HG03378 (cell line): ENCODE measurements around the gene HHAT.

ENCODE experiments used
- ATAC-seq: cut with Tn5 transposase; IDR thresholded peaks from one replicate; pipeline ENCODE4 v1.9.1; 2021; ENCODE audit warnings: mild to moderate bottlenecking, moderate library complexity; ENCODE audit not compliant: unreplicated experiment

Gene HHAT

DNA sequence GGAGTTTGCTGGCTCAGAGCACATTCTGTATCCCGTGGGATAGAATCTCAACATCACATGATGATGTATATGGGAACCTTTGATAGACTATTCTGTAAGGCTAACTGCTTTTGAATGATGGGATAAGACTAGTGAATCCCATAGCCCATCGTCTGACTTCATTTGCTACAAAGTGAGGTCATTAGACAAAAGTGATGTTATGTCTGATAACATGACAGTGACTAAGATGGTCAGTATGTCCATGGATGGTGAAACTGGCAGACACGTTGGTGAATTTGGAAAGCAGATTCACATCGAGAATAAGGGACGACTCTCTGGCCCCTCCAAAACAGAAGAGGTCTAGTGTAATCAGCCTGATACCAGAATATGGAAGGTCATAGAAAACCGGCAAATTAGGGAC, 108.4 kb downstream of the HHAT start:
- no peak for ATAC-seq

GRCh38 chr1:210437781-210438180, 109.1 kb downstream of the HHAT start:
- ATAC-seq: no peak

GRCh38 chr1:210438928-210439841, 110.5 kb downstream of the HHAT start:
- ATAC-seq: no peak

DNA sequence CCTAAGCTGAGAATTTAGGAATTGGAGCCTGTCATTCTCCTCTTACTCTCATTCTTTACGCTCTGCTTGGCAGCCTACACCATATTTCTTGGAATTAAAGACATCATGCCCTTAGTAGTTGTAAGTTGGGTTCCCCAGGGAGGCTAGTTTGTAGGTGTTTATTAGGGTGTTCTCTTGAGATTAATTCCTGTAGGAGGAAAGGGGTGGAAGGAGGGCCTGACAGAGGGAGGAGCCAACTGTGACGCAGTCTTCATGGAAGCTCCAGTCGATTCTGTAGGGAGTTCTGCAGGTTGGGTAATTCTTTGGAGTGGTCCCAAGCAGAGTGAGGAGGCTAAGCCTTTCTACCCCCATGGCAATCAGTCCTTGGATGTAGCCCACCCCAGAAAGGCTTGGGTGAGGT, 111.4 kb downstream of the HHAT start:
- no peak for ATAC-seq

DNA sequence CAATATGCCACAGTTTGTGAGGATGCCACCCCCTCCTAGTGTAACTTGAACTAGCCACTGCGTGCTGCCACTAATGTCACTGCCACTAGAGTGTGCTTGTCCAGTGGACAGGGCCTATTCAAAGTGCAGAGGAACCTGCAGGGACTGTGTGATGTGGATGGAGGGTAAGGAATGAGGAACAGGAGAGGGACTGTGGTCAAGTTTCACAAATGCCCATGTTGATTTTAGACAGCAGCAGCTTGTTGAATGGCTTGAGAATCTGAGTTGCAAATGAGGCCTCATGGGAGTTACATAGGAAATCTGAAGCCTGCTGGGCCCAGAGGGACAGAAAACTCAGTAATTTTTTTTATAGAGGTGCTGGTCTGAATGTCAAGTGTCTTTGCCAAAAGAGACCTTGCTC, 112.3 kb downstream of the HHAT start:
- no peak for ATAC-seq

DNA sequence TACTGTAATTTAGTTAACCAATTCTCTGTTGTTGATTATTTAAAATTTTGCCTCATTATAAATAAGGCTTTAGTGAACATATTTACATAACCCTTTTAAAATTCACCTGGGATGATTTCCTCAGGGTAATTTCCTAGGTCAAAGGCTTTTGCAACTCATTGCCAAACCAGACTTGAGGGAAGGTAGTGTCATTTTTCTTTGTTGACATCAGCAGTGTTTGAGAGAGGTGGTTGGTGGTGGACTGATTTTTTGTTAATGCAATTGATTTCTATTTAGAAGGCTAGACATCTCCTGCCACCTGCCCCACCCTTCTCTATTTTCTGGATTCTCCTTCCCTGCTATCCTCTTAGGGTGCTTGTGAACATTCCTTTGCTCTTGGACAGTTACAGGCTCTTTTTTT, 116.8 kb downstream of the HHAT start:
- ATAC-seq: no peak

GRCh38 chr1:210445931-210446330, 117.2 kb downstream of the HHAT start:
- no peak for ATAC-seq

DNA sequence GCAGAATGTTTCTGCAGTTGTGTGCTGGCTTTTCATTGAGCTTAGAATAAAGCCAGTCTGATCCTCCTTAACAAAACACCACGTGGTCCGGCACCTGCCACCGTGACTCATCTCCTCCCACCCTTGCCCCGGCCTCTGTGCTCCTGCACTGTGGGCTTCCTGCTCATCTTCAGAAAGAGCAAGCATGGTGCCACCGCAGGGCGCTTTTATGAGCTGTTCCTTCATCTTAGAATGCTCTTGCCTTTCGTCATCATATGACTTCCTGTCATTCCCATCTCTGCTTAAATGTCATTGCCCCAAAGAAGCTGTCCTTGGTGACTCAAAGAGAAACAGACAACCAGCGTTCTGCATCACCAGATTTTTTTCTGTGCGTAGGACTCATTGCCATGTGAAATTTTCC, 117.8 kb downstream of the HHAT start:
- no peak for ATAC-seq

- ATAC-seq: no peak
These were observed 118.9 kb downstream of the HHAT start for GRCh38 chr1:210447456-210448057.

DNA sequence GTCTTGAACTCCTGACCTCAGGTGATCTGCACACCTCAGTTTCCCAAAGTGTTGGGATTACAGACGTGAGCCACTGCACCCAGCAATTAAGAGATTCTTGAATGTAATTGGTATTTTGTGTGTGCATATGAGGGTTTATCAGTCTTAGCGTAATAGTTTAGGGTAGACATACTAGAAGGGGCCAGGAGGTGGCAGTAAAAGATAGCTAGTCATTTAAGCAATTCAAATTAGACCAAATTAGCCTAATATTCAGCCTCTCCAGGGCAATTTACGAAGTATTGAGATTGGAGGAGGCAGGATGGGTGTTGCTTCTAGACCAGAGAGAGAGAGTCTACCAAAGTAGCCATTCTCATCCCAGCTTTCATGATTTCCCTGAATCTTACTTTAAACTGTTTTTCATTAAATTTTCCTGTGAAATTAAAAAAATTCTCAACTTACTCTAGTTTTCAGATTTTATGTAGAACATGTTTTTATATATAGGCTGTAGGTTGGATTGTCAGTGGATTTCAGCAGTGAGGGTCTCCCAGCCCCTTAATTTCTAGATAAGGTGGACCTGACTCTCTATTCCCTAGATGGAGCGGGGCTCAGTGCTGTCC, 119.7 kb downstream of the HHAT start:
- no peak for ATAC-seq

DNA sequence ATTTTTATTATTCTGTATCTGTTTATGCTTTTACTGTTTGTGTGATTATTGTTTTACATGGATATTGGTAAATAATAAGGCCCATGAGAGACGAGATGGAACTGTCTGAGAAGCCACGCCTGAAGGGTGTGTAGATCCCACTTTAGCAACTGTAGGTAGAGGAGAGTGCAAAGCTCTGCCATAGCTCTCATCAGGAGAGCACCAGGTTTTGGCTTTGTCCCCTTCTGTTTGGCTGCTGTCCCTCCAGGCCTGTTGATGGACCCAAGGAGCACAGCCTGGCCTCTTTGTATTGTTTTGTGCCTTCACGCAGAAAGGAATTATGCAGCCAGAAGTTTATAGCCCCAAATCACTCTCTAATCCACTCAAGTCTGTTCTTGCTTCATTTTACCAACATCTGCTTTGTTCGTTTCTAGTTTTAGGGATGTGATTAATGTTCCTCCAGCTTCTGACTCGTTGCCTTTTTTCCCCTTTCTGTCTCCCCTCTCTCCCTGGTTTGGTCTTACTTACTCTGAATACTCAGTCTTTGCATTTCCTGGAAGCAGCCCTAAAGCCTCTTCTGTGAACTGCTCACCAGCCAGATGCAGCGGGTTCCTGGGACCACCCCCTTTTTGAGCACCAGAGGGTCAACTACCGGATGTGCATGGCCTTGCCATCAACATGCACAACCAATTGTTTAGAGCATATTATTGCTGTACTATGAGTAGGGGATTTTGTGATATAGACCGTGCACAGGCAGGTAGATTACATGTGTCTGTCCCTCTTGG, 127.3 kb downstream of the HHAT start:
- ATAC-seq: no peak

DNA sequence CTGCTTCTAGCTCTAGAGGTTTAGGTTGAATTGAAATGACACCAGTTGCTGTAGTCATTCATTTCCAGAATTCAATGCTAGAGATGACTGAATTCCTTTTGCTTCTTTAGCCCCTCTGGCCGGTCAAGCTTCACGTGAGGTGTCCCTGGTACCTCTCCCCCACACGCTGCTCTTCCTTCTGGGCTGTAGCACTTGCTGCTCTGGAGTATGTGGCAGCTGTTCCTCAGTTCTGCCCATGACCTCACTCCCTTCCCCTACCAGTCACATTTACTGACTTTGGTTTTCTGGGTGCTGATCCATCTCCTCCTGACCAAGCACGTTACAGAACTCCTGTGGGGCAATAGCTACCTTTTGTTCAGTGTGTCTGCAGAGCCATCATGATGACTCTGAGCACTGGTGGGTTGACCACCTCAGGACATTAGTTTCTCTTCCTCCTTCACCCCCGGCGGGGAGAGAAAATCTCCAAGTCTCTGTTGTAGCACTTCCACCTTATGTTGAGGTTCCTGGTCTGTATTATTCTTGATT, 128.1 kb downstream of the HHAT start:
- ATAC-seq: no peak

DNA sequence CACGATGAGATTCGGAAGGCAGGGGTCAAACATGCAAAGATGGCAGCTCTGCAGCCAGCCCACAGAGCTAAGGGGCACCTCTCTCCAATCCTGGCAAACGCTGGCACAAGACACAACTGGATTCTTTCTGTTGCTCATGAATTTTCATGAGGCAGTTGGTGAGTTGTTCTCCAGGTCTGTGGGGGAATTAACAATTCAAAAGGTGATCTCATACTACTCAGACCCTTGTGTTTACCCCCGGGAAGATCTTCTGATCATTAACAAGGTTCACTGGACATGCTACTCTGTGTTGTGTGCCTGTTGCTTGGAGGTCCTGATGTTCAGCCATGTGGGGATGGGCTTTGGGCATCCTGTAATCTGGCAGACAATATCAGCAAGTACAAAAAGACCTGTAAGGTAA, 128.9 kb downstream of the HHAT start:
- ATAC-seq: no peak

DNA sequence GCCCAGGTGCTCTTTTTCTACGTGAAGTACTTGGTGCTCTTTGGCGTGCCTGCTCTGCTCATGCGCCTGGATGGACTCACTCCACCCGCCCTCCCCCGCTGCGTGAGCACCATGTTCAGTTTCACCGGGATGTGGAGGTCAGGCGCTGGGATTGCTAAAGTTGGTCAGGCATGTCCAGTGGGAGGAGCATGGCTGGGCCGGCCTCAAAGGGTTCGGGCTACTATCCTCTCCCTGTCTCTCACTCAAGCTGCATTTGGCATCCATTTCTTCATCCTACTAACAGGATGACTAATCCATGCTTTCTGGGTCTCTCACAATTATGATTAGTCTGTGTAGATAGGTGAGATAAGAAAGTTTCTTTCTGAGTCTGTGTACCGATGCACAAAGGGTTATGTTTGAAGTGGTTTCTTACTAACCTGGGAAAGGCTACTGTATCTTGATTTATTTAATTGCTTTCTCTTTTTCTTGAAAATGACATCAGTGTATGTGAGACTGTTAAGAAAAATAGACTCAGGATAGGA, 135.9 kb downstream of the HHAT start:
- no peak for ATAC-seq

DNA sequence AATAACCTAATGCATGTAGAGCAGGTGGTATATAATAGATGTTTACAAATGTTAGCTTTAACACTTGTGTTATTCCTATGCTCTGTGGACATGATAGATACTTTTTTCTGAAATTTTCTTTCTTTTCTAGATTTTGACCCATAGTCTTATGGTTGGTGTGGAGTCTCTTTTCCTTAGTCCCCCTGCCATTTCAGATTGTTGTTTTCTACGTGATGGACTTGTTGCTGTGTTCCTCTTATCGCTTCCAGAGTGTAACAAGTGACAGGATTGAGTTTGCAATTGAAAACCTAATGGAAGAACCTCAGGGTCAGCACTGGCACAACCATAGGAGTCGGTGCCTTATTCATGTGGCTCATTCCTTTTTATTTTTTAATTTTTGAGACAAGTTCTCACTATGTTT, 136.4 kb downstream of the HHAT start:
- ATAC-seq: no peak

DNA sequence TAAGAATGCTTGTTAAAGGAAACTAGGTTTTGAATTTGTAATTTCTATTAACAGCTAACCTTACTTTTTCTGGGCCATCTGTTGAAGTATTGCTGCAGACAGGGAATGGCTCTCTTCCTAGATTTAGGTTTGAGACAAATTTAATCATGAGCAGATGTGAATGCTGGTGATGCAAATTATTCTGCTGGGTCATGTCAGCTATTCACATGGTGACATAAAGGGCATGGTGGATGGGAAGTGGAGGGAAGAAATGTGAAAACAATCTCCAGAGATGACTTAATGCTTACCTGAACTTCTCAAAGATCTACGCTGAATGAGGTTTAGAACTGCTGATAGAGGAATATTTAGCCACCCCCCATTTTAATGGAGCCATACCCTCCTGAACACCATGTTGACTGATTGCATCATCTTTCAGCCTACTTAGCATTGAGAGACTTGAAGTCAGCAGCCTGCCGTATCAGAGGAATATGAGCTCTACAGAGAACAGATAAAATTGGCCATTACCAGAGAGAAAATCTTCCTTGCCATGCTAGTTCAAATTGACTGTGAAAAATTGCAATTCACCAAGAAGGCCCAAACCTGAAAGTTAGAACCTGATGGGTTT, 138.8 kb downstream of the HHAT start:
- ATAC-seq: no peak

- ATAC-seq: no peak
These were observed 140.7 kb downstream of the HHAT start for GRCh38 chr1:210469441-210469840.

- no peak for ATAC-seq
These were observed 146.6 kb downstream of the HHAT start for GRCh38 chr1:210475321-210475720.

DNA sequence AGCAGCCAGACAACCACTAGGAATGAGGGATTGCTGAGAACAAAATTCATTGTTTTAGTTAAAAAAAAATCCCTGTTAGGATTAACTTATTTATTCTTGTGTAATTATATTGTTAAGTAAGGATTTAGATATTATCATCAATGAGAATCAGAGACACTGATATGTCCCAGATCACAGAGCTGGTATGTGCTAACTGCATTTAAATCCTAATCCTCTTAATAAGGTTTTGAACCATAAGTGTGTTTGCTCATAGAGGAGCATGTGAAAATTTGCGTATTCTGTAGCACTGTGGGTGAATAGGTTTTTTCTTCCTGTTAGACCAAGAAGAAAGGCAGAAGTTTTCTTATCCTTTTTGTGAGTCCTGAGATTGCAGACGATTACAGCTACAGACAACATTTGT, 147.1 kb downstream of the HHAT start:
- no peak for ATAC-seq

- ATAC-seq: no peak
These were observed 148.0 kb downstream of the HHAT start for GRCh38 chr1:210476730-210477129.
